NOMO-1 (cell line): ENCODE measurements around the gene KAT6B.
"Not testable (repeated sequence)": the region's sequence is repeated elsewhere in the genome, so short reads cannot be mapped to it uniquely, and the experiment has no call there.

ENCODE experiments used
- DNase-seq, 2 experiments: peaks; one replicate each; lab custom pipeline; 2025; ENCODE audit not compliant: unreplicated experiment in 2 of 2; lab: John Stamatoyannopoulos, UW

KAT6B gene

DNA sequence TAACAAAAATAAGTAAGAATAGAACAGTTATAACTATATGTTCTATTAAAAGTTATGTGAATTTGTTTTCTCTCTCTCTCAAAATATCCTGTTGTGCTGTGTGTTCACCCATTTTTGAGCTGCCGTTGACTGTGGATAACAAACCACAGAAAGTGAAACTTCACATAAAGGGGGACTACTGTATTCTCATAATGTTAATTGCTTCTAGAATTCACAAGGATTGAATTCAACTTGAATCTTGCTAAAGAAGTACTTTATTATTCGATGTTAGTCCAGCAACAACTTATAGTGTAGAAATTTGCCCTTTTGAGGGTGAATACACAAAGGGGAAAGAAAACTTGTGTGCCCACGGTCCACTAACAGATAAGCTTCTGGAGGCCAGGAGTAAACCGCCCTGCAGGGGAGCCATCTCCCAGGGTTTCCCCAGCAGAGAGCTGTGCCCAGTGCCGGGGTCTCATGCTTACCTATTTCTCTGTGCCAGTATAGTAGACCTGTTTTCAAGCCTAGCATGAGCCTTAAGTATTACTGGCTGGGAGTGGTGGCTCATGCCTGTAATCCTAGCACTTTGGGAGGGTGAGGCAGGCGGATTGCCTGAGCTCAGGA lies 87.1 kb downstream of the KAT6B start:
- no peak for DNase-seq

- DNase-seq = no peak
Observed at GRCh38 chr10:74916283-74916682, 89.9 kb downstream of the KAT6B start.

DNA sequence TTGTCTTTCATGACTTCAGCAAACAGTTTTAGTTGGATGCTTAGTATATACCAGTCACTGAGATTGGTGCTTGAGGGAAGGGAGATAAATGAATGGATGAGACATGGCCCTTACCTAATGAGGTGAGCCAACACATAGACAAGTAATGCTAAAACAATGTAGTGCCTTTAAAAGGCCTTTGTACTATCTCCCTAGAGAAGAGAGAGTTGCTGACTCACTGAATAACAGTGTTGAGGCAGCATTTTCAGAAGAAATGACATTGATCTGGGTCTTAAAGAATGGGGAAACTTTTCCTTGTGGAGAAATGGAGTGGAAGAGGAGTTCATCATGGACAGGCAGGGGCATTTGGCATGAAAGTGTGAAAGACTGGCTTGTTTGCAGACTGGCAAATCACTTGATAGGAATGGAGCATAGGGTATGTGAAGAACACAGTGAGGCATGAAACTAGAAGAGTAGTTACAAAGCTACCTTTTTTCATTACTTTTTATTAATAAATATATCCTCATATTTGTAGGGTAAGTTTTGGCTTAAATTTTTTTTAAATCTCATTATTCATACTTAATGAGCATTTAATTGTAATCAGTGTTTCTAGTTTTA lies 91.2 kb downstream of the KAT6B start:
- DNase-seq = no peak

GRCh38 chr10:74919671-74920070 lies 93.3 kb downstream of the KAT6B start:
- no peak for DNase-seq

DNA sequence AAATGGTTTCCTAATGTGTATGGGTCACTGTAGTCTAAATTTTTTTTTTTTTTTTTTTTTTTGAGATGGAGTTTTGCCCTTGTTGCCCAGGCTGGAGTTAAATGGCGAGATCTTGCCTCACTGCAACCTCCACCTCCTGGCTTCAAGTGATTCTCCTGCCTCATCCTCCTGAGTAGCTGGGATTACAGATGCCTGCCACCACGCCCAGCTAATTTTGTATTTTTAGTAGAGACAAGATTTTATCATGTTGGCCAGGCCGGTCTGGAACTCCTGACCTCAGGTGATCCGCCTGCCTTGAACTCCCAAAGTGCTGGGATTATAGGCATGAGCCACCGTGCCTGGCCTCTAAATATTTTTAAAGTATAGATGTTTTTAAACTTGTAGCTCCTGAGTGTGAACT lies 94.7 kb downstream of the KAT6B start:
- DNase-seq = not testable (repeated sequence)

DNA sequence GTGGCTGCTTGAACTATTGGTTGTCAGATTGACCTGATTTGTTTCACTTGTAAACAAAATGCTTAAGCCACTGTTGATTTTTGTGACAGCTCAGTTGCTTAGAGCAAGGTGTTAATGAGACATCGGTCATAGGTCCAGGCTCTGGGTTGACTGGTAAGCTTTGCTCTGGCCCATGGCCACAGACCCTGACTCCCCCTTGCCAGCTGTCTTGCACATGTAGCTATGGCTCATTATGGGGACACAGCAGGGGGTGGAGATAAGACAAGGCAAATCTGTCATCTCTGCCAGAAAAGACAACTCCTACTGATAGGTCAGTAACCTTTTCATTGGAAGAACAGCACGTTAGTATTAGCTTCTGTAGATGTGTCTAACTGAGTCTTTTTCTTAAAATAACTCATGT lies 95.3 kb downstream of the KAT6B start:
- DNase-seq = no peak

GRCh38 chr10:74922921-74923320 lies 96.5 kb downstream of the KAT6B start:
- peak in 1 of 2 experiments; percentile 28 for DNase-seq

- DNase-seq = no peak
Observed at GRCh38 chr10:74923556-74923955, 97.2 kb downstream of the KAT6B start.

- DNase-seq = peak in 1 of 2 experiments; percentile 4
Observed at GRCh38 chr10:74924251-74924963, 98.0 kb downstream of the KAT6B start.

DNA sequence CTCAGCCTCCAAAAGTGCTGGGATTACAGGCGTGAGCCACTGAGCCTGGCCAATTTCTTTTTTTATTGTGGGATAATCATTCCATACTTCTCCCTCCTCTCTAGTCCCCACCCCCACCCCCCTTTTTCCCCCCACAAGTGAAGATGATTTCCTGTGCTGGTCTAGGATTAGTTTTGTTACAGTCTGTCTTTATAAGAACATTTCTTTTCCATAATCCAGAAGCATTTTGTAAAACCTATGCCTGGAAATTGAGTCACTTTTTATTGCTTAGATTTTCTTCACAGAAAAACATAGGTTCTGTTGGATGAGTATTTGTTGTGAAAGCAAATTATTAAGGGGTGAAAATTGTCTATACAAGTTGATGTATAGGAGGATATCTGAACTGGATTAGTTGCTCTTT lies 98.9 kb downstream of the KAT6B start:
- DNase-seq = no peak

GRCh38 chr10:74925708-74926107 lies 99.3 kb downstream of the KAT6B start:
- no peak for DNase-seq

GRCh38 chr10:74926791-74927585 lies 100.6 kb downstream of the KAT6B start:
- DNase-seq = no peak

DNA sequence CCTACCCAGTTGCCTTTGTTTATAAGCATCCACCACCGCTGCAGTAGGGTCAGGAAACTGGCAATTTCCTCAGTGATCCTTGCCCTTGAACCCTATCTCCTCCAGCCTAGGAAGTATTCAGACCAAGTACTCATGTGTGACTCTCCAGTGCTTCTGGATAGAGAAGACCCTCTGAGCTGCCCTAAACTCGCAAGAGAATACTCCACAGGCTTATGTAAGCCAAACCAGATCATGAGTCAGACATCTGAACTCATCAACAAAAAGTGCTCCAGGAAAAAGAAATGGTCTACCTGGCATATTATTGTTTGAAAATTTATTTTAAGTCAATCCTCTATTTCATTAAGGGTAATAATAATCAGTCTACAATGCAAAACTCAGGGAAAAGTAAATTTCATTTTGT lies 101.3 kb downstream of the KAT6B start:
- DNase-seq = no peak

GRCh38 chr10:74928742-74929191 lies 102.4 kb downstream of the KAT6B start:
- no peak for DNase-seq

DNA sequence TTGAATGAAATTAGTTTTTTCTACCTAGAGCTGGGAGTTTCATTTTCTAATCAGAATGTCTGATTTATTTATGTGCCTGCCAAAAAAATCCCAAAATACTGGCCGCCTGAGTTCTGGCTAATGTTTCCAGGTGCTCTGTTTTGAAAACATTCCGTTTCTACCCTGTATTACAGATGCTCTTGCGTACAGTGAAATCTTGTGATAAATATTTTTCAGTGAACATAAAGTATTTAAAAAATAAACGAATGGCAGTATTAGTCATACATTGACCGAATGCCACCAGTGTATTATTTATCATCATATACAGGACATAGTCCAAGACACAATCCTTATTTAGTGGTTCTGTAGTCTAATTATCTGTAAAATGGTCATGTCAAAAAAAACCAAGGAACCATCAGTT lies 102.8 kb downstream of the KAT6B start:
- DNase-seq = no peak

DNA sequence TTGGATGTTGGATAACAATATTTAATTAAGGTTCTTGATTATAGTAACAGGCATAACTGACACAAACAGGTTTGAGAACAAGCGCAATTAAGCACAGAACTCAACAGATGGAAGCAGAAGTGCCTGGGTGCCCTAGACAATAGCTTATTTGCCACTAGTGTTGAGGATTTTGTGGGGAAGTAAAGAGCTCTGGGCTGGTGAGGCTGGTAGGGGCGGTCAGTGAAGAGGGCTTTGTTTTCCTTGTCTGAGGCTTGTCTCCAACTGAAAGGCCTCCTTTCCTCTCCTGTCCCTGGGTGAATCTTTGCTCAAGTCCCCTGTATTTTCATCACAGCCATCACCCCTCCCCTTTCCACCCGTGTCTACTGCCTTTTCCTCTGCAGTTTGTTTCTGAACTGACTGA lies 104.6 kb downstream of the KAT6B start:
- DNase-seq = no peak

GRCh38 chr10:74932648-74933047 lies 106.2 kb downstream of the KAT6B start:
- DNase-seq = no peak

DNA sequence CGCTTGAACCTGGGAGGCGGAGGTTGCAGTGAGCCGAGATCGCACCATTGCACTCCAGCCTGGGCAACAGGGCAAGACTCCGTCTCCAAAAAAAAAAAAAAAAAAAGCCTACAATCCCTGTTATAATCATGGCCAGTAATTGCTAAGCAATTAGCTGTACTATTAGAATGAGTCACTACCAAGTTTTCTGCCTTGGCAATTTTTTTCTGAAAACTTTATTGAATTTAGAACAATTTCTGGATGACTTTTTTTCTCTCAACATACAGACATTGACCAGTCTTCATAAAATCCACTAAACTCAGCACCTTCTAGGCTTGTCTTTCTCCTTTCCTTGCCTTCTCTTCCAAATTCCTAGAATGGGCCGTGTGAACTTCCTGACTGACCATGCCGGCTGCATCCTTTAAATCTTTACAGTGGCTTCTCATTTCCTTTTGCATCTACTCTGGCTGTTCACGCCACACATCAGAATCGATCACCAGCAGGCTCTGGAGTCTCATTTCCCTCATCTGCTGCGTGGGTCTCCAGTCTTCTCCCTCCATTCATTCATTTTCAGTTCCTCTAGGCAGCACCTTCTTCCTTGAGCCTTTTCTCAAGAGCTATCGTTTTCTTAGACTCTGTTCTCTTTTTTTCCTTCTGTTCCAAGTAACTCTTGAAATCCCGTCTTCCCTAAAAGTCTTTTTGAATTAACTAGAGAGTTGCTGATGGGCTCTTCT lies 107.9 kb downstream of the KAT6B start:
- peak in 1 of 2 experiments; percentile 28 for DNase-seq

DNA sequence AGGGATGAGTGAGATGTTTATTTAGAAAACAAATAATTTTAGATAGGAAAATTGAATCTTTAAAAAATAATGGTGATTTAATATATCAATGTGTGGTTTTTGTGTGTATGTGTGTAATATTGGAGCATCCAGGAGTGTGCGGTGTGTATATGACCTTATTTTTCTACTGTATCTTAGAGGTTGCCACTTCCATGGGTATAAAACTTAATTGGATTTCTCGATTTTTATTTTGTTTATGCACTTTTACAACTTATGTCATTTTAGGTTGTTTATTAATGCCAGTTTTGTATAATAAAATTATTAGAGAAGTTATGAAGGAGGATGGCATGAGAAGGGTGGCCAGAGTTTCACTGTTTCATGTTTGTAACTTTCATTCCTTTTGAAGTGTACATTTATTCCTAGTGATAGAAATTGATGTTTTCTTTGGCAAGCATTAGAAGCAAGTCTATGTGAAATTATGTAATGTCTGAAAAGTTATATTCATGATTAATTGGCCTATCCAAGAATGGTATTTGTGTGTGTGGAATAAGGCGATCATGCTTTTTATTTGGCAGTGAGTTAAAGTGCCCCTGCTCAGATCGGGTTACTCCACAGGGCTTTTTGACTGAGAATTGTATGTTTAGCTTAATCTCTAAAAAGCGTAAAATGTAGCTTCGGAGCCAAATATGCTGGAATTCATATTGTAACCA lies 110.3 kb downstream of the KAT6B start:
- no peak for DNase-seq

DNA sequence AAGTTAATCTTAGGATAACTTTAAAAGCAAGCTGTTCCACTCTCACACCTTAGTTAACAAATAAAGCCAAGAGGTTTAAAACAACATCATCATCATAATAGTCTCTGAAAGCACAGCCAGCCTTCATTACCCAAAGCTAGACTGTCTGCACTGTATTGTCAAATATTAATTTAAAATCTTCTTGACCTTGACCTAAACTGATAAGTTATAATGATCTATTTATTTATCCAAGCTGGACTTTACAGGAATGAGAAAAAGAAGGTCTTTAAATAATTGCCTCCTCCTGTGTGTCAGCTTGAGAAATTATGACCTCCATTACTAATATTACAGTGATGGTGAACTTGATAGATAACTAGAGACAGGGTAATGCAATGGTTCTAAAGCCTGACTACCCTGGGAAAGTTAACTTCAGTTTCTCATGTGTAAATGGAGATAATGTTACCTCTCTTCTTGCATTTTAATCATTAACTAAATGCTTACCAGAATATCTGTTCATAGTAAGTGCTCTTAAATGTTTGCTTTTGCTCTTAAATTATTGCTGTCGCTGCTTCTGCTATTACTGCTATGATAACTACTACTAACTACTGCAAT lies 111.0 kb downstream of the KAT6B start:
- no peak for DNase-seq
